Trophoblast cell (in vitro differentiated cells and primary cell): ENCODE results near the gene FEM1B.

Experiments
- DNase-seq, 2 donors: peaks; one replicate each; pipeline ENCODE4 v3.0.0-alpha.2; 2016
- H2AFZ ChIP-seq: 2 replicates; pipeline ENCODE4 v1.6.1; 2013; ENCODE audit warnings: low read length, moderate library complexity, mild to moderate bottlenecking; ENCODE audit not compliant: insufficient read depth, poor library complexity
- H2AK5ac ChIP-seq: 2 replicates; pipeline ENCODE4 v1.6.1; 2013; ENCODE audit warnings: mild to moderate bottlenecking, low read length
- H2BK120ac ChIP-seq: 2 replicates; pipeline ENCODE4 v1.6.1; 2013; ENCODE audit warnings: low read length, mild to moderate bottlenecking, moderate library complexity; ENCODE audit not compliant: insufficient read depth, poor library complexity
- H2BK12ac ChIP-seq: 2 replicates; pipeline ENCODE4 v1.6.1; 2013; ENCODE audit warnings: mild to moderate bottlenecking, low read length, moderate library complexity
- H2BK5ac ChIP-seq: 2 replicates; pipeline ENCODE4 v1.6.1; 2013; ENCODE audit warnings: low read length, low read depth, moderate library complexity, mild to moderate bottlenecking; ENCODE audit not compliant: poor library complexity
- H3K14ac ChIP-seq: 2 replicates; pipeline ENCODE4 v1.6.1; 2013; ENCODE audit warnings: mild to moderate bottlenecking, low read length
- H3K18ac ChIP-seq: 2 replicates; pipeline ENCODE4 v1.6.1; 2013; ENCODE audit warnings: mild to moderate bottlenecking, low read length
- H3K23ac ChIP-seq: 2 replicates; pipeline ENCODE4 v1.6.1; 2013; ENCODE audit warnings: low read length
- H3K27ac ChIP-seq: 2 replicates; pipeline ENCODE4 v1.5.1; 2013; ENCODE audit warnings: low read depth, mild to moderate bottlenecking, inconsistent platforms, low read length, moderate library complexity
- H3K27me3 ChIP-seq: 2 replicates; pipeline ENCODE4 v1.6.1; 2013; ENCODE audit warnings: inconsistent platforms, mild to moderate bottlenecking, low read length, moderate library complexity; ENCODE audit not compliant: insufficient read depth
- H3K36me3 ChIP-seq, 2 experiments: 1 replicate in 1 of 2; 2 replicates in 1 of 2; pipeline ENCODE4 v1.6.1; 2013; ENCODE audit warnings: low read length in 2 of 2, mild to moderate bottlenecking in 2 of 2, moderate library complexity in 1 of 2; ENCODE audit not compliant: insufficient read depth in 2 of 2, control insufficient read depth in 1 of 2
- H3K4ac ChIP-seq: 2 replicates; pipeline ENCODE4 v1.6.1; 2013; ENCODE audit warnings: low read depth, mild to moderate bottlenecking, low read length, moderate library complexity
- H3K4me1 ChIP-seq, 2 experiments: 1 replicate in 1 of 2; 2 replicates in 1 of 2; pipeline ENCODE4 v1.6.1; 2013; ENCODE audit warnings: low read length in 2 of 2, mild to moderate bottlenecking in 2 of 2, moderate library complexity in 1 of 2; ENCODE audit not compliant: insufficient read depth in 2 of 2, control insufficient read depth in 1 of 2
- H3K4me2 ChIP-seq: 2 replicates; pipeline ENCODE4 v1.6.1; 2013; ENCODE audit warnings: inconsistent platforms, mild to moderate bottlenecking, low read length, moderate library complexity
- H3K4me3 ChIP-seq: 2 replicates; pipeline ENCODE4 v1.5.1; 2013; ENCODE audit warnings: mild to moderate bottlenecking, low read depth, low read length, inconsistent platforms
- H3K79me1 ChIP-seq: one replicate; pipeline ENCODE4 v1.6.1; 2013; ENCODE audit warnings: low read length
- H3K79me2 ChIP-seq: 2 replicates; pipeline ENCODE4 v1.6.1; 2013; ENCODE audit warnings: low read length, mild to moderate bottlenecking; ENCODE audit not compliant: control insufficient read depth, insufficient read depth, poor library complexity
- H3K9ac ChIP-seq: 2 replicates; pipeline ENCODE4 v1.6.1; 2013; ENCODE audit warnings: mild to moderate bottlenecking, low read length
- H3K9me3 ChIP-seq: 2 replicates; pipeline ENCODE4 v1.6.1; 2013; ENCODE audit warnings: low read depth, mild to moderate bottlenecking, control low read depth, inconsistent platforms, low read length; ENCODE audit not compliant: insufficient read depth
- H4K12ac ChIP-seq: 2 replicates; pipeline ENCODE4 v1.6.1; 2013; ENCODE audit warnings: low read depth, mild to moderate bottlenecking, low read length, moderate library complexity
- H4K8ac ChIP-seq: 2 replicates; pipeline ENCODE4 v1.6.1; 2013; ENCODE audit warnings: low read depth, mild to moderate bottlenecking, low read length, moderate library complexity
- H4K91ac ChIP-seq: one replicate; pipeline ENCODE4 v1.6.1; 2013; ENCODE audit warnings: low read depth, mild to moderate bottlenecking, low read length, moderate library complexity
- WGBS: extraction: QIAGEN DNeasy Blood & Tissue Kit; methylation state at CpG from one replicate; pipeline ENCODE4 v1.1.7; 2013; ENCODE audit warnings: missing lambda C conversion rate; ENCODE audit not compliant: insufficient read length, insufficient coverage; ENCODE audit errors: extremely low coverage; 5-methylcytosine and 5-hydroxymethylcytosine counted together

FEM1B gene

DNA sequence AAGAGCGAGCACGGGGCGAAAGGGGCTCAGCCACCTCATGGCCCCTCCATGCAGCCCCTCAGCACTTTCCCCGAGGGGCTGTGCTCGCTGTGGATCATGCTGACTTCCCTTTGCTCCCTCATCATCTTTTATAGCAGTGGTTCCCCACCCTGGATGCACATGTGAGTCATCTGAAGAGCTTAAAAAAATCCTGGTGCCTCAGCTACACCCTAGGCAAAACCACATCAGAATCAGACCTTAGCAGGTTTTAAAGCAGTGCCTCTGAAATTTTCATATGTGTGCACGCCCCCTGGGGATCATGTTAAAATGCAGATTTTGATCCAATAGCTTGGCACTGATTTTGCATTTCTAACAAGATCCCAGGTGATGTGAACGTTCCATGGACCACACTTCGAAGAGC is 50.9 kb downstream of the FEM1B start:
- Histone ChIP-seq H2BK12ac (no peak overlapping the region), H3K18ac (no peak overlapping the region), H3K27me3 (no peaks in the 10 kb centered on the region), H3K36me3 (no peaks in the 10 kb centered on the region), H2BK5ac (no peak overlapping the region), H3K9me3 (no peaks in the 10 kb centered on the region), H4K12ac (no peak overlapping the region), H2BK120ac (no peak overlapping the region), H3K4ac (no peak overlapping the region), H3K79me1 (no peaks in the 10 kb centered on the region), H3K79me2 (no peaks in the 10 kb centered on the region), H4K8ac (no peak overlapping the region), H3K4me3 (no peak overlapping the region), H3K9ac (no peak overlapping the region), H2AFZ (no peak overlapping the region), H3K4me1 (no peaks in the 10 kb centered on the region), H4K91ac (no peak overlapping the region), H3K23ac (no peak overlapping the region), H3K27ac (no peak overlapping the region), H3K14ac (no peak overlapping the region), H3K4me2 (no peak overlapping the region), H2AK5ac (no peak overlapping the region)
- no peak for DNase-seq
- WGBS, result no CpG with 5 or more reads among the region's 8 CpGs

GRCh38 chr15:68328964-68329363 is 51.4 kb downstream of the FEM1B start:
- Histone ChIP-seq H4K12ac (no peak overlapping the region), H2BK12ac (no peak overlapping the region), H3K4ac (no peak overlapping the region), H3K4me1 (no peaks in the 10 kb centered on the region), H3K36me3 (no peaks in the 10 kb centered on the region), H2AK5ac (no peak overlapping the region), H4K91ac (no peak overlapping the region), H3K27ac (no peak overlapping the region), H3K9ac (no peak overlapping the region), H3K27me3 (no peaks in the 10 kb centered on the region), H3K79me2 (no peaks in the 10 kb centered on the region), H3K9me3 (no peaks in the 10 kb centered on the region), H2BK120ac (no peak overlapping the region), H4K8ac (no peak overlapping the region), H2BK5ac (no peak overlapping the region), H3K79me1 (no peaks in the 10 kb centered on the region), H3K23ac (no peak overlapping the region), H3K4me2 (no peak overlapping the region), H2AFZ (no peak overlapping the region), H3K4me3 (no peak overlapping the region), H3K14ac (no peak overlapping the region), H3K18ac (no peak overlapping the region)
- DNase-seq, result no peak
- no CpG with 5 or more reads among the region's 3 CpGs for WGBS

DNA sequence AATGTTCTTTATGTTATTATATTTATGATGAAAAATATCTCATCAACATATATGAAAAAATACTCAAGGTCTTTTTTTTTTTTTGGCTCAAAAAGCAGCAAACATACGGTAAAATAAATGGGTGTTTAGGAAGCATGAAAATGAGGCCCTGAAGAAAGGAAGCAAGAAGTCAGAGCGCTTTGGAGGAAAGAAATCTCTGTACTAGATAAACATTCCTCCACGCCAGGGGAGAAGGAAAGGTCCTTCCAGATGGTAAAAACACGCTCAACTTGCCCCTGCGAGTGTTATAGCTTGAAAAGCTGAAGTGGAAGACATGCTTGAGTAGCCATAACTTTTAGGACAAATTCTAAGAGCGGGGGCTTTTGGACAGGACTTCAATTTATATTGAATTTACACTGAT is 52.9 kb downstream of the FEM1B start:
- no CpG with 5 or more reads among the region's 6 CpGs for WGBS
- Histone ChIP-seq H2BK12ac (no peak overlapping the region), H3K4ac (no peak overlapping the region), H2AK5ac (no peak overlapping the region), H3K18ac (no peak overlapping the region), H3K14ac (no peak overlapping the region), H3K27me3 (no peaks in the 10 kb centered on the region), H3K79me1 (no peaks in the 10 kb centered on the region), H2BK120ac (no peak overlapping the region), H4K91ac (no peak overlapping the region), H3K4me1 (no peaks in the 10 kb centered on the region), H3K9me3 (no peaks in the 10 kb centered on the region), H3K36me3 (no peaks in the 10 kb centered on the region), H3K4me2 (no peak overlapping the region), H2BK5ac (no peak overlapping the region), H3K9ac (no peak overlapping the region), H3K4me3 (no peak overlapping the region), H3K27ac (no peak overlapping the region), H4K8ac (no peak overlapping the region), H2AFZ (no peak overlapping the region), H4K12ac (no peak overlapping the region), H3K23ac (no peak overlapping the region), H3K79me2 (no peaks in the 10 kb centered on the region)
- DNase-seq, result no peak

DNA sequence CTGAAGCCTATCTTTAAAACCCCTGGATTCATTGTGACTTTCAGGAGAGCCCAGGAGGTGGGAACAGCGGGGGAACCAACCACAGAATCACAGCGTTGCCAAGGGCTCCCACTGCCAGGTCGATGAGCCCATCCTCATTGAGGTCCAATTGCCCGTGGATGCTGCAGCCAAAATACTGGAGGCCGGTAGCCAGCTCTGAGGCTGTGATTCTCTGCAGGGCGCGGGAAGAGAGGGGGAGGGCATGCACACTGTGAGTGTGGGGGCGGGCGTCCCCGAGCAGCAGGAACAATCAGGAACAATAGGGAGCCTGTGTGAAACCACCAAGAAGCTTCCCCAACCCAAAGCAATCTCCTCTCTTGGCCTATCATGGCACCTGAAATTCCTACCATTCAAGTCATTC is 53.4 kb downstream of the FEM1B start:
- no CpG with 5 or more reads among the region's 10 CpGs for WGBS
- no peak overlapping the region for H2AFZ ChIP-seq
- no peak overlapping the region for H3K23ac ChIP-seq
- H4K91ac ChIP-seq, result no peak overlapping the region
- DNase-seq, result no peak
- H2BK5ac ChIP-seq, result no peak overlapping the region
- no peak overlapping the region for H3K4me3 ChIP-seq
- H3K36me3 ChIP-seq, result no peaks in the 10 kb centered on the region
- no peaks in the 10 kb centered on the region for H3K9me3 ChIP-seq
- no peak overlapping the region for H3K9ac ChIP-seq
- no peak overlapping the region for H4K12ac ChIP-seq
- H3K27ac ChIP-seq, result no peak overlapping the region
- H3K79me2 ChIP-seq, result no peaks in the 10 kb centered on the region
- H3K4ac ChIP-seq, result no peak overlapping the region
- no peaks in the 10 kb centered on the region for H3K79me1 ChIP-seq
- H3K27me3 ChIP-seq, result no peaks in the 10 kb centered on the region
- no peak overlapping the region for H3K14ac ChIP-seq
- H3K18ac ChIP-seq, result no peak overlapping the region
- H3K4me2 ChIP-seq, result no peak overlapping the region
- no peak overlapping the region for H2BK12ac ChIP-seq
- no peaks in the 10 kb centered on the region for H3K4me1 ChIP-seq
- H4K8ac ChIP-seq, result no peak overlapping the region
- no peak overlapping the region for H2BK120ac ChIP-seq
- no peak overlapping the region for H2AK5ac ChIP-seq
